Panc1 (cell line): Measurements from ENCODE around the gene IGFN1. TPM values are rescaled to one million over a fixed set of nuclear protein-coding genes. Genes with fewer than 3 reads are reported as not detected.

ENCODE experiments used
- ATAC-seq: fragments of 200-7000 bp; cut with Tn5 transposase; 2 replicates; pipeline ENCODE4 v1.9.1; 2020; ENCODE audit warnings: mild to moderate bottlenecking, moderate library complexity
- BruUV-seq: library from RNA; stranded (reverse); fragments of 400-500 nt; replicated peaks from 2 replicates; lab custom pipeline; 2021; lab: Mats Ljungman, UMichigan
- CTCF ChIA-PET: fragments of 300-600 bp; sonication (Branson Sonifier 250); formaldehyde crosslinking; loops from one replicate; lab custom pipeline; 2022; ENCODE audit warnings: antibody characterized with exemption; lab: Charles Lee
- POLR2A ChIA-PET: fragments of 300-600 bp; sonication (Branson Sonifier 250); formaldehyde crosslinking; loops from one replicate; lab custom pipeline; 2022; ENCODE audit warnings: antibody characterized with exemption; lab: Charles Lee
- DNase-seq: peaks from one replicate; pipeline ENCODE4 v3.0.0-alpha.2; 2010; ENCODE audit warnings: low read depth, low spot score
- H3K27ac ChIP-seq: 2 replicates; pipeline ENCODE4 v1.5.1; 2011; ENCODE audit warnings: mild to moderate bottlenecking, low read length, inconsistent platforms
- H3K27me3 ChIP-seq: fragments of 200-500 bp; sonication (Bioruptor generic); 2 replicates; pipeline ENCODE4 v1.6.0; 2014; ENCODE audit warnings: low read length, inconsistent platforms; ENCODE audit not compliant: control insufficient read depth, insufficient read depth
- H3K36me3 ChIP-seq: fragments of 200-500 bp; sonication (Bioruptor generic); 2 replicates; pipeline ENCODE4 v1.5.1; 2014; ENCODE audit warnings: inconsistent platforms, mild to moderate bottlenecking, low read length, moderate library complexity; ENCODE audit not compliant: control insufficient read depth, insufficient read depth
- H3K4me1 ChIP-seq: 2 replicates; pipeline ENCODE4 v1.5.1; 2011; ENCODE audit warnings: inconsistent platforms, mild to moderate bottlenecking, low read length, moderate library complexity; ENCODE audit not compliant: control insufficient read depth, insufficient read depth
- H3K4me3 ChIP-seq, 2 experiments: 2 replicates each; pipeline ENCODE4 v1.5.1; 2011 to 2012; ENCODE audit warnings: low read depth in 2 of 2, low read length in 2 of 2, mild to moderate bottlenecking in 2 of 2, inconsistent platforms in 1 of 2, moderate library complexity in 1 of 2
- H3K9me3 ChIP-seq: fragments of 200-500 bp; sonication (Bioruptor generic); 2 replicates; pipeline ENCODE4 v1.5.1; 2014; ENCODE audit warnings: low read depth, mild to moderate bottlenecking, inconsistent platforms, low read length, moderate library complexity; ENCODE audit not compliant: control insufficient read depth, insufficient read depth
- CTCF ChIP-seq: fragments of 450-650 bp; IDR thresholded peaks from 2 replicates; pipeline ENCODE4 v1.5.1; 2017; ENCODE audit warnings: mild to moderate bottlenecking
- POLR2AphosphoS5 ChIP-seq: IDR thresholded peaks from 2 replicates; pipeline ENCODE4 v1.6.1; 2012; ENCODE audit warnings: mild to moderate bottlenecking, low read depth, low read length, moderate library complexity
- REST ChIP-seq, 2 experiments: IDR thresholded peaks; 2 replicates each; pipeline ENCODE4 v1.6.1; 2011 to 2012; ENCODE audit warnings: low read depth in 2 of 2, control low read depth in 1 of 2, low read length in 1 of 2, mild to moderate bottlenecking in 1 of 2, moderate library complexity in 1 of 2; ENCODE audit not compliant: insufficient read depth in 1 of 2
- SIN3A ChIP-seq: IDR thresholded peaks from 2 replicates; pipeline ENCODE4 v1.6.1; 2012; ENCODE audit warnings: low read depth, mild to moderate bottlenecking, low read length, moderate library complexity, borderline replicate concordance; ENCODE audit not compliant: insufficient read depth
- TCF7L2 ChIP-seq: IDR thresholded peaks from 2 replicates; pipeline ENCODE4 v1.6.1; 2011; ENCODE audit warnings: mild to moderate bottlenecking, low read depth, low read length, inconsistent platforms
- in situ Hi-C: cut with HindIII; loops from 2 replicates; pipeline ENCODE4 v1.10.0; 2016; ENCODE audit warnings: low sequenced_read_pairs, low pct_unique_long_range_greater_than_20kb
- intact Hi-C: fragments of 100-400 bp; cut with micrococcal nuclease; formaldehyde crosslinking; loops from one replicate; pipeline ENCODE4 v1.10.0; 2022; ENCODE audit not compliant: unreplicated experiment
- total RNA-seq: library from RNA; stranded (reverse); gene quantifications from one replicate; pipeline ENCODE4 v1.2.1, GENCODE V29; 2021; ENCODE audit not compliant: unreplicated experiment

IGFN1 gene
- total RNA-seq, 1 experiment from 2014 or later: not detected

DNA sequence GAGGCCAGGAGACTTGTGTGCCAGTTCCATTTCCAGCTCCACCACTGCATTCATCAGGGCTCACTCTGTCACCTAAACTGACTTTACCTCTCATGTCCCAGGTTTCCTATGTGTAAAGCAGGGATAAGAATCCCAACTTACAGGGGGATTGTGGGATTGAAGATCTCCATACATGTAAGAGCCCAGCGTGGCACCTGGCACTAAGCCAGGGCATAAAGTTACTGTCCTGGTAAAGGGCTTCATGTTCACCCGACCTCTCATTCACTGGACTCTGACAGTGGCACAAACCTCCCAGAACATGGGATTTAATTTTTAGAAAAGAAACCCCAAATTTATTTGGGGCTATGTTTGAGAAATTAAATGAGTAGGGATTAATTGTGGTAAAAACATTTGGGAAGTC lies 8.9 kb upstream of the IGFN1 start:
- H3K4me3 ChIP-seq: no peak overlapping the region
- intact Hi-C loops (no loop called here), in situ Hi-C loops (no loop called here)
- CTCF ChIA-PET: no interaction called here
- BruUV-seq: no TSS peak
- TF ChIP-seq REST (IDR thresholded peaks at IDR 0.05; ENCODE audit: insufficient read depth in 1 of 2, low read depth in 2 of 2, low read length in 1 of 2) (no peak), SIN3A (no peak), CTCF (no peak), TCF7L2 (no peak), POLR2AphosphoS5 (no peak)
- POLR2A ChIA-PET: no interaction called here
- H3K27ac ChIP-seq: no peak overlapping the region
- H3K4me1 ChIP-seq: no peaks in the 10 kb centered on the region
- ATAC-seq: no peak
- no peaks in the 10 kb centered on the region for H3K36me3 ChIP-seq
- H3K9me3 ChIP-seq: no peaks in the 10 kb centered on the region
- DNase-seq: no peak
- H3K27me3 ChIP-seq: peaks cover 16% of the 10 kb centered on the region

DNA sequence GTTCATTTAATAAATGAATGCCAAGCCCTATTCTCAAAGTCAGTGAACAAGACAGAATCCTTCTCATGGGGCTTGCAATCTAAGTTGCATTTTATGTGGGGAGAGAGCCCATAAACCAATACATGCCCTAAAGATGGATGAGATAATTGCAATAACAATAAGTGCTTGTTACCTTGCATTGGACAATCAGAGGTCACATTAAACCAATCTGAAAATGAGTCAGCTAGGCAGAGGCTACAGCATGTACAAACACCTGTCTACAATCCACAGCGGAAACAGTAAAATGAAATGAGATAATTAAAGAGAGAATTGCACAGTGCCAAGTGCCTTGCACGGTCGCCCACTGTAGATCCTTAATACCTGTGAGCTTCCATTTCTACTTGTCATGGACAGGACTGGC lies 7.4 kb upstream of the IGFN1 start:
- ChIA-PET CTCF (no interaction called here), POLR2A (no interaction called here)
- no TSS peak for BruUV-seq
- H3K36me3 ChIP-seq: no peaks in the 10 kb centered on the region
- peaks cover 16% of the 10 kb centered on the region for H3K27me3 ChIP-seq
- no peak overlapping the region for H3K4me3 ChIP-seq
- no peak overlapping the region for H3K27ac ChIP-seq
- in situ Hi-C loops: no loop called here
- no peaks in the 10 kb centered on the region for H3K4me1 ChIP-seq
- DNase-seq (no peak), ATAC-seq (no peak)
- no peak for TF ChIP-seq SIN3A
- TF ChIP-seq TCF7L2: no peak
- TF ChIP-seq CTCF: no peak
- TF ChIP-seq REST (IDR thresholded peaks at IDR 0.05; ENCODE audit: insufficient read depth in 1 of 2, low read depth in 2 of 2, low read length in 1 of 2): no peak
- TF ChIP-seq POLR2AphosphoS5: no peak
- H3K9me3 ChIP-seq: no peaks in the 10 kb centered on the region
- intact Hi-C loops: no loop called here
